Activated B cell treated with CpG ODN at 0.5 μM for 24 hours (primary cell): Measurements from ENCODE around the gene TRDN. TPM values are rescaled to one million over a fixed set of nuclear protein-coding genes. Genes with fewer than 3 reads are reported as not detected.
"Not testable (repeated sequence)": the region's sequence is repeated elsewhere in the genome, so short reads cannot be mapped to it uniquely, and the experiment has no call there.

Experiments
- ATAC-seq: fragments of 200-7000 bp; cut with Tn5 transposase; one replicate; pipeline ENCODE4 v1.10.0; 2021; ENCODE audit warnings: low read depth, mild to moderate bottlenecking, moderate library complexity
- CTCF ChIA-PET: fragments of 350-600 bp; sonication (Branson Sonifier 250); formaldehyde crosslinking; loops from one replicate; lab custom pipeline; 2021; ENCODE audit warnings: antibody characterized with exemption; lab: Charles Lee
- POLR2A ChIA-PET: fragments of 350-600 bp; sonication (Branson Sonifier 250); formaldehyde crosslinking; loops from one replicate; lab custom pipeline; 2021; ENCODE audit warnings: antibody characterized with exemption; lab: Charles Lee
- DNase-seq: peaks from one replicate; pipeline ENCODE4 v3.0.0; 2022
- H3K27ac Mint-ChIP-seq: one replicate; pipeline ENCODE4 v1.8.0; 2020; ENCODE audit warnings: mixed read lengths
- H3K27me3 Mint-ChIP-seq: one replicate; pipeline ENCODE4 v1.8.0; 2021; ENCODE audit warnings: mixed read lengths
- H3K36me3 Mint-ChIP-seq: one replicate; pipeline ENCODE4 v1.8.0; 2021; ENCODE audit warnings: low read depth, mixed read lengths
- H3K4me1 Mint-ChIP-seq: one replicate; pipeline ENCODE4 v1.8.0; 2021; ENCODE audit warnings: mixed read lengths
- H3K4me3 Mint-ChIP-seq: one replicate; pipeline ENCODE4 v1.8.0; 2020; ENCODE audit warnings: mild to moderate bottlenecking, mixed read lengths
- H3K9me3 Mint-ChIP-seq: one replicate; pipeline ENCODE4 v1.8.0; 2020; ENCODE audit warnings: mixed read lengths
- intact Hi-C: fragments of 100-400 bp; cut with micrococcal nuclease; formaldehyde crosslinking; loops from one replicate; pipeline ENCODE4 v1.15.1; 2024
- total RNA-seq: library from RNA; stranded (reverse); gene quantifications from 2 replicates; pipeline ENCODE4 v1.2.3, GENCODE V29; 2022
- TF ChIP-seq, protein P1 (sequence below): fragments of 200-600 bp; IDR thresholded peaks from one replicate; pipeline ENCODE4 v1.8.0; 2022; ENCODE audit warnings: antibody characterized with exemption, mild to moderate bottlenecking

The TRDN gene
- total RNA-seq, 1 donor from 2014 or later = not detected

DNA sequence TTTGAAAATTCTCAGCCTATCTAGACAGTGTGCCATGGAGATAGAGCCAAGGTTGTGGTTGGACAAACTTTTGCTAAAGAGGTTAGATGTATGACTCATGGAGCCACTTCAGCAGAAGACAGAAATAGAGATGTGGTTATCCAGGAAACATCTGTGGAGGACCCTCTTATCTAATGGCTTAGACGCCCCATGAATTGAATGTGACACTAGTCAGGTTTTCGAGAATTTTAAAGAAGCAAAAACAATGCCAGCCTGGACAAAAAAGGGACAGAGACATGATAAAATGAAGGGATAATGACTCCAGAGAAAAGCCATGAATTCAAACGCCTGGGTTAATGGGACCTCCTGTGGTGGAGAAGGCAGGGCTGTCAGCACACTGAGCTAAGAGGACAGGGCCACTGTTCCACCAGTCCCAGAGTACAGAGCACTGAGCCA, 360.2 kb downstream of the TRDN start:
- Mint-ChIP-seq H3K4me3 (no peak overlapping the region), H3K27ac (no peak overlapping the region), H3K9me3 (no peaks in the 10 kb centered on the region), H3K36me3 (no peaks in the 10 kb centered on the region), H3K4me1 (no peaks in the 10 kb centered on the region), H3K27me3 (no peaks in the 10 kb centered on the region)
- CTCF ChIA-PET = no interaction called here
- intact Hi-C loops = no loop called here
- no peak for DNase-seq
- no peak for ATAC-seq
- TF ChIP-seq, protein P1, sequence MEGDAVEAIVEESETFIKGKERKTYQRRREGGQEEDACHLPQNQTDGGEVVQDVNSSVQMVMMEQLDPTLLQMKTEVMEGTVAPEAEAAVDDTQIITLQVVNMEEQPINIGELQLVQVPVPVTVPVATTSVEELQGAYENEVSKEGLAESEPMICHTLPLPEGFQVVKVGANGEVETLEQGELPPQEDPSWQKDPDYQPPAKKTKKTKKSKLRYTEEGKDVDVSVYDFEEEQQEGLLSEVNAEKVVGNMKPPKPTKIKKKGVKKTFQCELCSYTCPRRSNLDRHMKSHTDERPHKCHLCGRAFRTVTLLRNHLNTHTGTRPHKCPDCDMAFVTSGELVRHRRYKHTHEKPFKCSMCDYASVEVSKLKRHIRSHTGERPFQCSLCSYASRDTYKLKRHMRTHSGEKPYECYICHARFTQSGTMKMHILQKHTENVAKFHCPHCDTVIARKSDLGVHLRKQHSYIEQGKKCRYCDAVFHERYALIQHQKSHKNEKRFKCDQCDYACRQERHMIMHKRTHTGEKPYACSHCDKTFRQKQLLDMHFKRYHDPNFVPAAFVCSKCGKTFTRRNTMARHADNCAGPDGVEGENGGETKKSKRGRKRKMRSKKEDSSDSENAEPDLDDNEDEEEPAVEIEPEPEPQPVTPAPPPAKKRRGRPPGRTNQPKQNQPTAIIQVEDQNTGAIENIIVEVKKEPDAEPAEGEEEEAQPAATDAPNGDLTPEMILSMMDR = no peak
- POLR2A ChIA-PET = no interaction called here

DNA sequence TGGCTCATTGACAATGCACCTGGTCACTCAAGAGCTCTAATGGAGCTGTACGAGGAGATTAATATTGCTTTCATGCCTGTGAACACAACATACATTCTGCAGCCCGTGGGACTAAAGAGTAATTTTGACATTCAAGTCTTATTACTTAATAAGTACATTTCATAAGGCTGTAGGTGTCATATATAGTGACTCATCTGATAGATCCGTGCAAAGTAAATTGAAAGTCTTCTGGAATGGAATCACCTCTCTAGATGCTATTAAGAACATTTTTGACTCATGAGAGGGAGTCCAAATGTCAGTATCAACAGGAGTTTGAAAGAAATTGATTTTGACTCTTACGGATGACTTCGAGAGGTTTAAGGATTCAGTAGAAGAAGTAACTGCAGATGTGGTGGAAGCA, 372.8 kb downstream of the TRDN start:
- no peaks in the 10 kb centered on the region for H3K36me3 Mint-ChIP-seq
- H3K27ac Mint-ChIP-seq = no peak overlapping the region
- no peaks in the 10 kb centered on the region for H3K4me1 Mint-ChIP-seq
- H3K9me3 Mint-ChIP-seq = no peaks in the 10 kb centered on the region
- POLR2A ChIA-PET = no interaction called here
- ATAC-seq (no peak), DNase-seq (no peak)
- no peaks in the 10 kb centered on the region for H3K27me3 Mint-ChIP-seq
- CTCF ChIA-PET = no interaction called here
- intact Hi-C loops = no loop called here
- no peak overlapping the region for H3K4me3 Mint-ChIP-seq
- TF ChIP-seq, protein P1 = no peak

DNA sequence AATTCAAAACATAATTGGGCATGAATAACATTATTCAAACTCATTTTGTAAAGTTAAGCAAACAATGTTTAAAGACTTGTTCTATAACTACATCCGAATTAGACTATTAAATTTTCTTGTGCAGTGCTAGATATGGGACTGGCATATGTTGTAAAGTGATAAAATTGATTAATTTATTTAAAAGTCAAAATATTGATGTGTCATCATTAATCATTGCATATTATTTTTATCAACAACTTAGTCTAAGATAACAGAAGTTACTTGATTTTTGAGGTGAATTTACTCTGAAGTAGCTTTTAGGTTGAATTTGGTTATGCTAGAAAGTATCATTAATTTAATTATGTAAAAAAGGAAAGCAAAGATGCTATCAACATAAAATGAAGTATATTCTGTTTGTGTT, 396.1 kb downstream of the TRDN start:
- ChIA-PET POLR2A (no interaction called here), CTCF (no interaction called here)
- Mint-ChIP-seq H3K27ac (no peak overlapping the region), H3K9me3 (peaks cover 4% of the 10 kb centered on the region), H3K27me3 (no peaks in the 10 kb centered on the region), H3K36me3 (no peaks in the 10 kb centered on the region), H3K4me1 (no peaks in the 10 kb centered on the region), H3K4me3 (no peak overlapping the region)
- TF ChIP-seq, protein P1 = no peak
- intact Hi-C loops = no loop called here
- no peak for DNase-seq
- ATAC-seq = no peak

DNA sequence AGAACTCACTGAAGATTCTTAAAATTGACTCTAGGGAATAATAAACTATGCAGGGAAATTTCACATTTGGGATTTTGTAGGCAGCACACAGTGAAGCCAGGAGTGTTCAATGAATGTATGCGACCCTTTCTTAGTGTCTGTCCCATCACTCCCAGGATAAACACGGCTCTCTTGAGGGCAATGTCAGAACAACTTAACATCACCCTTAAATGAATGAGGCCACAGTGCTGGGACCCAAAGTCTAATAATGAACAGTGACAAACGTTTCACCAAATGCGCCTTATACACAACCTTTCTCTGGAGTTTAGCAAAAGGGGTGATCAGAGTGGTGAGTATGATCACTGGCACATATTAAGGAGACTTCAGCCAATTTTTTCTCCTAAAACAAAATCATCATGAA, 403.4 kb downstream of the TRDN start:
- ATAC-seq (no peak), DNase-seq (no peak)
- POLR2A ChIA-PET = no interaction called here
- Mint-ChIP-seq H3K4me3 (no peak overlapping the region), H3K27me3 (no peaks in the 10 kb centered on the region), H3K4me1 (no peaks in the 10 kb centered on the region), H3K9me3 (no peaks in the 10 kb centered on the region), H3K36me3 (no peaks in the 10 kb centered on the region), H3K27ac (no peak overlapping the region)
- CTCF ChIA-PET = no interaction called here
- TF ChIP-seq, protein P1 = no peak
- intact Hi-C loops = no loop called here

DNA sequence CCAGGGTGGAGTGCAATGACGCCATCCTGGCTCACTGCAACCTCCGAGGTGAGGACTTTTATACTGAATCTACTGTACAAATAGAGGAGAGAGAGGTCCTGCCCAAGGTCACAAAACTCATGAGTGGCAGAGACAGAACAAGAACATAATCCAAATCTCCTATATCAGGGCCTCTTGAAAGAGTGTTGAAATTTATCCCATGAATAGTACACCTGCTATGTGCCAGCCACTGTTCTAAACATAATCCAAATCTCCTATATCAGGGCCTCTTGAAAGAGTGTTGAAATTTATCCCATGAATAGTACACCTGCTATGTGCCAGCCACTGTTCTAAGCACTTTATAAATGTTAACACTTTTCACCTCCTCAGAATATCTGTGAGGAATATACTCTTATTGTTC, 409.0 kb downstream of the TRDN start:
- H3K27me3 Mint-ChIP-seq, intact Hi-C loops, H3K4me1 Mint-ChIP-seq, H3K36me3 Mint-ChIP-seq, POLR2A ChIA-PET, H3K4me3 Mint-ChIP-seq, H3K27ac Mint-ChIP-seq, CTCF ChIA-PET, DNase-seq, H3K9me3 Mint-ChIP-seq, ATAC-seq: not testable (repeated sequence)

DNA sequence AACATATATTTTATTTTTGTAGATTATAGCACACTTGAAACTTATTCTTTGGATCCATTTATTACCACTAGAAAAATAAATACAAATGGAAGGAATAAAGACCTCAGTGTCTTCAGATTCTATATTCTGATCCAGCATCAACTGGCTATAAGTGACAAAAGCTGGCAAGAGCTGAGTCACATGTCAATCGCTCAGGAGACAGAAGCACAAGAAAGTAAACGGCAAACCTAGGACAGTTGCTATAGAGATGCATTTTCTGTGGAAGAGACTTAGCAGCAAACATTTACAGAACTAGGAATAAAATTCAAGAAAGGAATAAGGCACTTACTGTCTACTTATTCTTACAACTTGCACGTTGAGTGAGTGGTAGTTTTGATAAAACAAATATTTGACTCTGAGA, 410.4 kb downstream of the TRDN start:
- ATAC-seq = no peak
- intact Hi-C loops = no loop called here

More for the DNA sequence above, 410.4 kb downstream of the TRDN start:
- no peak for DNase-seq
- ChIA-PET CTCF (no interaction called here), POLR2A (no interaction called here)
- H3K4me3 Mint-ChIP-seq = no peak overlapping the region
- H3K9me3 Mint-ChIP-seq = no peaks in the 10 kb centered on the region
- no peak overlapping the region for H3K27ac Mint-ChIP-seq
- H3K4me1 Mint-ChIP-seq = no peaks in the 10 kb centered on the region
- H3K36me3 Mint-ChIP-seq = no peaks in the 10 kb centered on the region
- no peaks in the 10 kb centered on the region for H3K27me3 Mint-ChIP-seq
- TF ChIP-seq, protein P1 = no peak
